HG03025 (cell line): ENCODE results near the gene SYNCRIP.
"Not testable (repeated sequence)": the region's sequence is repeated elsewhere in the genome, so short reads cannot be mapped to it uniquely, and the experiment has no call there.

Experiments
- ATAC-seq: cut with Tn5 transposase; IDR thresholded peaks from one replicate; pipeline ENCODE4 v1.9.1; 2021; ENCODE audit warnings: mild to moderate bottlenecking, moderate library complexity; ENCODE audit not compliant: unreplicated experiment, low FRiP score

The SYNCRIP gene

GRCh38 chr6:85600713-85601313 is 41.9 kb downstream of the SYNCRIP start:
- ATAC-seq = no peak

- peak; percentile 9 for ATAC-seq
Observed at GRCh38 chr6:85594197-85594930, 48.3 kb downstream of the SYNCRIP start.

DNA sequence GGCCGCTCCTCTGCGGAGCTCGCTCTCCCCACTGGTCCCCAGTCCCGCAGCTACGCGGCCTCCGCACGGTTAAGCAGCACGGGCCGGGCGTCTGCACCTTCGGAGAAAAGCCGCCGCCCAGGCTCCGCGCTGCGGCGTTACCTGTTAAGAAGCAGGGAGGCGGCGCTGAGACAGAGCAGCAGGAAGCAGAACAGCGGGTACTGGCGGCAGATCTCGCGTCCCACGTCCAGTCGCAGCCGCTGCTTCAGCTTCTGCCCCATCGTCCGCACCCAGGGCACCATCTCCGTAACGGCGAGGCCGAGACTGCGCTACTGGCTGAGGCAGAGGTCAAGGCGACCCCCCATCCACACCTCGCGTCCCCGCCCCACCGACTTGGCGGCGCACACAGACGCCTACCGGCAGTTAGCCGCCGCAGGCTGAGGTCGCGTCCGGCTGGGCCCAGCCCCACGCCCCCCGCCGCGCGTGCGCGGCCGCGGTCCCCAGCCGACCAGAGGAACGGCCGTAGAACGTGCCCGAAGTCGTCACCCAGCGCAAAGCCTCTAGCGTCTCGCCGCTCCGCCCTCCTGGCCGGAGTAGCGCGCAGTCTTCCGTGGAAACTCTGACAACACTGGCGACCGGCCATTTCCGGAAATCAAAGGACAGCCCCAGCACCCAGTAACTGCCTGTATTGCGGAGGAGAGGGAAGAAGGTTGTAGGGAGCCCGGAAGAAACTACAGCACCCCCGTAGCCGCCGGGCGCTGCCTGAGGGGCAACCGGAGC is 49.1 kb downstream of the SYNCRIP start, which contains the start of gene SNX14:
Gene SNX14, minus strand, starts transcription at position 421 of the 759 bp plus-strand sequence. Its CDS starts 140 bp downstream, at position 281.
- ATAC-seq = peak; percentile 90

DNA sequence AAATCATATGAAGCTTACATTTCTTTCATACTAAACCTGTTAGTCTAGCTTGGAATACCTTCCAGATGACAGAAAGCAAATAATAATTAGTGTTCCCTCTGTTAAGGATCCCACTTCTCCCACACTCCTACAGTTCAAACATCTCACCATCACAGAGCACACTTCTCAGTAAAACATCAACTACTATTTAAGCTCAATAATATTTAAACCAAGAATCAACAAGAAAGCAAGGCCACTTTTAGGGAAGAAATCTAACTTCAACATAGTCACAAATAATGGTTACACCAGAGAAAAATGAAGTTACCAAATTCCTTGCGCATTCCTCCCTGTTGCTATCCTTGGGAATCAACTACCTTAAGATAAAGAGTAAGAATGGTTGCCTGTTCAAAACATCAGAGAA is 50.7 kb downstream of the SYNCRIP start:
- ATAC-seq = no peak

DNA sequence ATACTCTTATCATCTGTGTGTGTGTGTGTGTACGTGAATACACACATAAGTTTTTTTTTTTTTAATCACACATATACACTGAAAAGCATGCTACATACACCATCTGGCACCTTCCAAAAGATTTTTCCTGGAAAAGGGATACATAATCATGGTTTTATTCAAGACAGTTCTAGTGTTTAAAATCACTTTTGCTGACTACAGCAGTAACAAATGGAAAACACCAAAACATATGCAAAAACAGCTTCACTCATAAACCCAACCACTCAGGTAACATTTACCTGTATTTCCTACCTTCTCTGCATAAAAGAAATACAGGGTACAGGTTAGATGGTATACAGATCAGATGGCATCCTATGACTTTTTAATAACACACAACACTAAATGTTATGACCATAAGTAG is 51.5 kb downstream of the SYNCRIP start:
- ATAC-seq = no peak

GRCh38 chr6:85585741-85586140 is 56.9 kb downstream of the SYNCRIP start:
- no peak for ATAC-seq

- not testable (repeated sequence) for ATAC-seq
Observed at GRCh38 chr6:85582832-85583231, 59.9 kb downstream of the SYNCRIP start.

DNA sequence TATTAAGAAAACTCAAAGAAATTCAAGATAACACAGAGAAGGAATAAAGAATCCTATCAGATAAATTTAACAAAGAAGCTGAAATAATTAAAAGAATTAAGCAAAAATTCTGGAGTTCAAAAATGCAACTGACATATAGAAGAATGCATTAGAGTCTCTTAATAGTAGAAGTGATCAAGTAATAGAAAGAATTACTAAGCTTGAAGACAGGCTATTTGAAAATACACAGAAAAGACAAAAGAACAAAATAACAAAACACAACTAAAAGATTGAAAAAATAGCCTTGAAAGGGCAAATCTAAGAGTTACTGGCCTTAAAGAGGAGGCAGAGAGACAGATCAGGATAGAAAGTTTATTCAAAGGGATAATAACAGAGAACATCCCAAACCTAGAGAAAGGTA is 61.1 kb downstream of the SYNCRIP start:
- ATAC-seq = no peak

DNA sequence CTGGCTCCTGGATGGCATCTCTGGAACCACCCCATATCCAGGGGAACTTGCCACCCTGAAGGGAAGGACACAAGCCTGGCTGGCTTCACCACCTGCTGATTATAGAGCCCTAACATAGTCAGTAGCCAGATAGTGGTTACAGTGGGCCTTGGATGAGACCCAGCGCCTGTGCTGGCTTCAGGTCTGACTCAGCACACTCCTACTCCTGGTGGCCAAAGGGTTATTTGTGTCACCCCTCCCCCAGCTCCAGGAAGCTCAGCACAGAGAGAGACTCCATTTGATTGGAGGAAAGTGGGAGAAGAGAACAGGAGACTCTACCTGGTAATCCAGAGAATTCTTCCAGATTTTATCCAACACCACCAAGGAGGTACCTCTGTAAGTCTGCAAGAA is 61.8 kb downstream of the SYNCRIP start:
- no peak for ATAC-seq

DNA sequence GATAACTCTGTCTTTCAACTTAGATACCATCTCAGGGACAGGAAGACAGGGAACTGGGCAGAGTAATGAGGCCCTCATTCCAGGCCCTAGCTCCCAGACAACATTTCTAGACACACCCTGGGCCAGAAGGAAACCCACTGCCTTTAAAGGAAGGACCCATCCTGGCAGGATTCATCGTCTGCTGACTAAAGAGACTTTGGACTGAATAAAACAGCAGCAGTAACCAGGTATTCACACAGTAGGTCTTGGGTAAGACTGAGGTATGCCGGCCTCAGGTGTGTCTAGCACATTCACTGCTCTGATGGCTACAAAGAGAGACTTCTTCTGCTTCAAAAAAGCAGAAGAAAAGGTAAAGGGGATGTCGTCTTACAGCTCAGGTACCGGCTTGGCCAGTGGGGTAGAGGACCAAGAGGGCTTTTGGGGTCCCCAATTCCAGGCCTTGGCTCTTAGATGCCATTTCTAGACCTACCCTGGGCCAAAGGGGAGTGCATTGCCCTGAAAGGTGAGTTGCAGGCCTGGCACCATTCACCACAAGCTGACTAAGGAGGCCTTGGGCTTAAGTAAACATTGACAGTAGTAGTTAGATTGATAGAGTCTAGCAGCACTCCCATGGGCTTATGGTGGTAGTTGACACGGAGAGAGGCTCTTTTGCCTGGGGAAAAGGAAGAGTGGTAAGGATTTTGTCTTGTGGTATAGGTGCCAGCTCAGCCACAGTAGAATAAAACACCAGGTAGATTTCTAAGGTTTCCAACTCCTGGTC is 62.4 kb downstream of the SYNCRIP start:
- no peak for ATAC-seq

- no peak for ATAC-seq
Observed at GRCh38 chr6:85579581-85579980, 63.1 kb downstream of the SYNCRIP start.

GRCh38 chr6:85576476-85576875 is 66.2 kb downstream of the SYNCRIP start:
- no peak for ATAC-seq

GRCh38 chr6:85574932-85575598 is 67.6 kb downstream of the SYNCRIP start:
- ATAC-seq = no peak

GRCh38 chr6:85569323-85569722 is 73.4 kb downstream of the SYNCRIP start:
- no peak for ATAC-seq

GRCh38 chr6:85568411-85568810 is 74.3 kb downstream of the SYNCRIP start:
- no peak for ATAC-seq

- no peak for ATAC-seq
Observed at GRCh38 chr6:85565736-85566135, 77.0 kb downstream of the SYNCRIP start.

GRCh38 chr6:85564223-85564622 is 78.5 kb downstream of the SYNCRIP start:
- ATAC-seq = not testable (repeated sequence)
